ENCODE results near the gene CNTNAP5.

The CNTNAP5 gene

DNA sequence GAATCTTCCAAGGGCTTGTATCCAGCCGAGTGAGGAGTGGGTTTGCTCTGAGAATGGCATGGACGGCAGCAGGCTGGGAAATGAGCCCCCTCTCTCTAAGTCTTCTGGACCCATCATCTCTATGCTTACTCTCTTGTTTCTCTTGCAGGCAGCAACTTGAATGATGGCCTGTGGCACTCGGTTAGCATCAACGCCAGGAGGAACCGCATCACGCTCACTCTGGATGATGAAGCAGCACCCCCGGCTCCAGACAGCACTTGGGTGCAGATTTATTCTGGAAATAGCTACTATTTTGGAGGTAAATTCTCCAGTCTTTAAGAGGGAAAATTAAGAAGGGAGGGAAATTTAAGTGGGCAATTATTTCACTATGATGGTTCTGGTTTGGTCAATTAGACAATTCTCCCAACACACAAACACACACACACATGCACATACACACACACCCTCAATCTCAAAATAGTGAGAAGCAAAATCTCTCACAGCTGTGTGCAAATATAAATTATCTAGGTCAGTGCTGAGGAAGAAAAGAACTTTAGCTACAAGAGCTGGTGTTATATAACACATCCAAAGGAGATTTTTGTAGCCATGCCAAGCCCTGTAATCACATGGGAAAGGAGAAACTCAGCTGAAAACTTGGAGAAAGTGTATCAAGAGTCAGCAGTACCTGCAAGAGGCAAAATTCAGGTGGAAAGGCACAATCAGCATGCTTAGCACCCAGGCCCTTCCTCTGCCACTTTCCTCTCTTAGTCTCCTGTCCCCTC lies 499.2 kb downstream of the CNTNAP5 start:
- Histone ChIP-seq H3K4me3 (ENCODE audit: low read depth, low read length) (no peak overlapping the region), H3K27me3 (replicated peaks) (no peaks in the 10 kb centered on the region), H3K36me3 (replicated peaks) (no peaks in the 10 kb centered on the region), H3K27ac (no peak overlapping the region)
- no peak for DNase-seq
- in situ Hi-C loops (cut with HindIII; ENCODE audit: low pct_ligation_motif_present, low sequenced_read_pairs): no loop called here
- TF ChIP-seq, protein P1, sequence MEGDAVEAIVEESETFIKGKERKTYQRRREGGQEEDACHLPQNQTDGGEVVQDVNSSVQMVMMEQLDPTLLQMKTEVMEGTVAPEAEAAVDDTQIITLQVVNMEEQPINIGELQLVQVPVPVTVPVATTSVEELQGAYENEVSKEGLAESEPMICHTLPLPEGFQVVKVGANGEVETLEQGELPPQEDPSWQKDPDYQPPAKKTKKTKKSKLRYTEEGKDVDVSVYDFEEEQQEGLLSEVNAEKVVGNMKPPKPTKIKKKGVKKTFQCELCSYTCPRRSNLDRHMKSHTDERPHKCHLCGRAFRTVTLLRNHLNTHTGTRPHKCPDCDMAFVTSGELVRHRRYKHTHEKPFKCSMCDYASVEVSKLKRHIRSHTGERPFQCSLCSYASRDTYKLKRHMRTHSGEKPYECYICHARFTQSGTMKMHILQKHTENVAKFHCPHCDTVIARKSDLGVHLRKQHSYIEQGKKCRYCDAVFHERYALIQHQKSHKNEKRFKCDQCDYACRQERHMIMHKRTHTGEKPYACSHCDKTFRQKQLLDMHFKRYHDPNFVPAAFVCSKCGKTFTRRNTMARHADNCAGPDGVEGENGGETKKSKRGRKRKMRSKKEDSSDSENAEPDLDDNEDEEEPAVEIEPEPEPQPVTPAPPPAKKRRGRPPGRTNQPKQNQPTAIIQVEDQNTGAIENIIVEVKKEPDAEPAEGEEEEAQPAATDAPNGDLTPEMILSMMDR (IDR thresholded peaks at IDR 0.05; ENCODE audit: low read depth, low read length, missing control alignments): no peak

DNA sequence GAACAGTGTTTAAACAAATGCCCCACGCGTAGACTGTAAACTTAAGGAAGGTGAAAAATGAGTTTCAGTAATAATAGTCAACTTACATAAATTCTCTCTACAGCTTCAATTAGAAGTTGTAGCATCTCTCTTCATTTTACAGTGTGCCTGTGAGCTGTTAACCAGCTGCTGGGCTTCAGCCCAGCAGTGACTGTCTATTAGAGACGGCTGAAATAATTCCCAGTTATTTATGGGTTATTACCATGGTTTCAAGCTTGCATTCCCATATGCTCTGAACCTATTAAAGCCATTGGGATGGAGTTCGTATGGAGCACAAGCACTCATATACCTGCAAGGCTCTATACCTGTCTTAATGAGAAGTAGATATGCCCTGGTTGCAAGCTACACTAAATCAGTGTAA lies 501.1 kb downstream of the CNTNAP5 start:
- in situ Hi-C loops (cut with HindIII; ENCODE audit: low pct_ligation_motif_present, low sequenced_read_pairs): no loop called here
- TF ChIP-seq, protein P1 (IDR thresholded peaks at IDR 0.05; ENCODE audit: low read depth, low read length, missing control alignments): no peak
- no peak for DNase-seq

DNA sequence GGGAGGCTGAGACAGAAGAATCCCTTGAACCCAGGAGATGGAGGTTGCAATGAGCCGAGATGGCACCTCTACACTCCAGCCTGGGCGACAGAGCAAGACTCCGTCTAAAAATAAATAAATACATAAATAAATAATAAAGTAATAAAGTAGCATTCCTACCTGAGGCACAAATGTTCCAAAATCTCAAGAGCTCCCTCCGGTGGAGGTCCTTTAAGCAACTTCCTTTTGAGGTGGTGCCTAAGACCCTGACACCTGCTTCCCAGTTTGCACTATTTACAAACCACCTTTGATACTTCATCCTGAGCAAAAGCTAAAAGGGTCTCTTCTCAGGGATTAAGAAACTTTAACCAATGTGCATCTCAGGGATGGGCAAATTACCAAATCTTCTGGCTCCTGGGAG lies 505.1 kb downstream of the CNTNAP5 start:
- in situ Hi-C loops (cut with HindIII; ENCODE audit: low pct_ligation_motif_present, low sequenced_read_pairs): no loop called here
- TF ChIP-seq, protein P1 (IDR thresholded peaks at IDR 0.05; ENCODE audit: low read depth, low read length, missing control alignments): no peak
- no peak overlapping the region for H3K4me3 ChIP-seq (ENCODE audit: low read depth, low read length)
- no peaks in the 10 kb centered on the region for H3K36me3 ChIP-seq (replicated peaks)
- no peak overlapping the region for H3K27ac ChIP-seq
- H3K27me3 ChIP-seq (replicated peaks): no peaks in the 10 kb centered on the region
- no peak for DNase-seq

More for the DNA sequence above, 501.1 kb downstream of the CNTNAP5 start:
- no peak overlapping the region for H3K4me3 ChIP-seq (ENCODE audit: low read depth, low read length)
- no peaks in the 10 kb centered on the region for H3K27me3 ChIP-seq (replicated peaks)
- no peak overlapping the region for H3K27ac ChIP-seq
- H3K36me3 ChIP-seq (replicated peaks): no peaks in the 10 kb centered on the region

DNA sequence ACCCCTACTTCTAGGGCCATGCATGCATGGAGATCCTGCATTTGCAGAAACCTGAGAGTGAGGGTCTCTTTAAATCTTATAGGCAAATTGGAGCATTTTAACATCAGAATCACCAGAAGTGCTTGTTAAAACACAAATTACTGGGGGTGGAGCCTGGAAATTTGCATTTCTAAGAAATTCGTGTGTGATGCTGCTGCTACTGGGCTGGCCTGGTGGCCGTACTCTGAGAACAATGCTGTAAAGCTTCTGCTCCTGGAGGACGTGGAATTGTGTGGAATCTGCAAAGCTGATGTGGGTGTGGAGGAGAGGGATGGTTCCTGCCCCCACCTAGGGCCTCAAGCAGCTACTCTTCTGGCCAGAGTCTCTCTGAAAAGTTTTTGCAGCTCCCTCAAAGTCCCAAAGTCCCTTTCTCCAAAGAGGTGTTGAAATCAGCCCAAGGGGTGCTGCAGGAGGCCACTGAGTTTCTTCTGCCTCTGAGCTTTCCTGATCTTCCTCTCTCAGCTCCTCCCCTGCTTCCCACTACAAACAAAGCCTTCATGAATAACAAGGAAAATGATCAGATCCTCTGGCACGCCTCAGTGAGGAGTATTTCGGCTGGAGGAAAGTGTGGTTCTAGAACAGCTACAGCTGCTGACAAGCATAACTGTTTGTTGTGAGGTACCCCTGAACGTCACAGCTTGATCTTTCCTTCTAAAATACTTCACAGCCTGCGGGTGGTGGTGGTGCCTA lies 508.3 kb downstream of the CNTNAP5 start:
- no peak for DNase-seq
- H3K27me3 ChIP-seq (replicated peaks): no peaks in the 10 kb centered on the region
- no peak overlapping the region for H3K4me3 ChIP-seq (ENCODE audit: low read depth, low read length)
- TF ChIP-seq, protein P1 (IDR thresholded peaks at IDR 0.05; ENCODE audit: low read depth, low read length, missing control alignments): no peak
- no peak overlapping the region for H3K27ac ChIP-seq
- in situ Hi-C loops (cut with HindIII; ENCODE audit: low pct_ligation_motif_present, low sequenced_read_pairs): no loop called here
- H3K36me3 ChIP-seq (replicated peaks): no peaks in the 10 kb centered on the region

DNA sequence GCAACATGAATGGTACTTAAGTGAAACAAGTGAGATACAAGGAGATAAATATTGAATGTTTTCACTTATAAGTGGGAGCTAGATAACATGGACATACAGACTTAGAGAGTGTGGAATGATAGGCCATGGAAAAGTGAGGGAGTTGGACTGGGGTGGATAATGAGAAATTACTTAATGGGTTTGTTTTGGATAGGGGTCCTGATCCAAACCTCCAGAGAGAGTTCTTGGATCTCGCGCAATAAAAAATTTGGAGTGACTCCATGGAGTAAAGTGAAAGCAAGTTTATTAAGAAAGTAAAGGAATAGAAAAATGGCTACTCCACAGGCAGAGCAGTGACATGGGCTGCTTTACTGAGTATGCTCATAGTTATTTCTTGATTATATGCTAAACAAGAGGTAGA lies 508.9 kb downstream of the CNTNAP5 start:
- in situ Hi-C loops (cut with HindIII; ENCODE audit: low pct_ligation_motif_present, low sequenced_read_pairs): no loop called here
- Histone ChIP-seq H3K27me3 (replicated peaks) (no peaks in the 10 kb centered on the region), H3K27ac (no peak overlapping the region), H3K36me3 (replicated peaks) (no peaks in the 10 kb centered on the region), H3K4me3 (ENCODE audit: low read depth, low read length) (no peak overlapping the region)
- TF ChIP-seq, protein P1 (IDR thresholded peaks at IDR 0.05; ENCODE audit: low read depth, low read length, missing control alignments): no peak
- DNase-seq: no peak

Data from brain microvascular endothelial cell (primary cell).